Mesodermal cell (in vitro differentiated cells): ENCODE results near the gene TGFBR3L.
"Not testable (repeated sequence)": the region's sequence is repeated elsewhere in the genome, so short reads cannot be mapped to it uniquely, and the experiment has no call there.

Source experiments
- H3K27ac ChIP-seq: 2 replicates; pipeline ENCODE4 v1.7.0; 2013; ENCODE audit warnings: mild to moderate bottlenecking, low read depth, low read length, moderate library complexity; ENCODE audit not compliant: severe bottlenecking
- H3K36me3 ChIP-seq: 2 replicates; pipeline ENCODE4 v1.7.1; 2013; ENCODE audit warnings: mild to moderate bottlenecking, low read length, moderate library complexity; ENCODE audit not compliant: control insufficient read depth, insufficient read depth
- H3K4me1 ChIP-seq: one replicate; pipeline ENCODE4 v1.7.1; 2013; ENCODE audit warnings: mild to moderate bottlenecking, low read length; ENCODE audit not compliant: insufficient read depth, control insufficient read depth, poor library complexity, severe bottlenecking
- H3K4me3 ChIP-seq: 2 replicates; pipeline ENCODE4 v1.7.0; 2013; ENCODE audit warnings: low read length, control low read depth, mild to moderate bottlenecking; ENCODE audit not compliant: insufficient read depth, poor library complexity, severe bottlenecking; ENCODE audit errors: extremely low read depth
- H3K9me3 ChIP-seq: 2 replicates; pipeline ENCODE4 v1.7.1; 2013; ENCODE audit warnings: mild to moderate bottlenecking, low read length, moderate library complexity; ENCODE audit not compliant: control insufficient read depth
- WGBS, 2 experiments: methylation state at CpG; one replicate each; pipeline ENCODE4 v1.1.5; 2013; ENCODE audit warnings: missing lambda C conversion rate in 2 of 2; ENCODE audit not compliant: insufficient coverage in 2 of 2; 5-methylcytosine and 5-hydroxymethylcytosine counted together

Gene TGFBR3L

GRCh38 chr19:7913652-7914051, 978 bp upstream of the TGFBR3L start:
- WGBS, 2 experiments, result 96 to 97% methylated on average over 4 to 8 of the region's 10 CpGs

GRCh38 chr19:7914099-7914498, 531 bp upstream of the TGFBR3L start:
- peaks cover 8% of the 10 kb centered on the region for H3K4me1 ChIP-seq
- H3K4me3 ChIP-seq, result no peak overlapping the region
- H3K9me3 ChIP-seq, result no peaks in the 10 kb centered on the region
- no peak overlapping the region for H3K27ac ChIP-seq
- H3K36me3 ChIP-seq, result peaks cover 37% of the 10 kb centered on the region
- WGBS, 2 experiments, result 86 to 97% methylated on average over 5 to 7 of the region's 12 CpGs

More at GRCh38 chr19:7913652-7914051, 978 bp upstream of the TGFBR3L start:
- H3K4me3 ChIP-seq, result no peak overlapping the region
- H3K27ac ChIP-seq, result no peak overlapping the region
- no peaks in the 10 kb centered on the region for H3K9me3 ChIP-seq
- H3K36me3 ChIP-seq, result peaks cover 37% of the 10 kb centered on the region
- peaks cover 8% of the 10 kb centered on the region for H3K4me1 ChIP-seq

- Histone ChIP-seq H3K4me1 (peaks cover 8% of the 10 kb centered on the region), H3K27ac (no peak overlapping the region), H3K9me3 (no peaks in the 10 kb centered on the region), H3K36me3 (peaks cover 29% of the 10 kb centered on the region), H3K4me3 (peak overlapping the region; percentile 39)
- 75 to 76% methylated on average over 18 to 19 of the region's 24 CpGs for WGBS, 2 experiments
These were observed 846 bp downstream of the TGFBR3L start for GRCh38 chr19:7915250-7916102.

GRCh38 chr19:7916103-7916954, 1.7 kb downstream of the TGFBR3L start:
- H3K9me3 ChIP-seq, result no peaks in the 10 kb centered on the region
- 1 to 2% methylated on average over 69 to 85 of the region's 104 CpGs for WGBS, 2 experiments
- peaks cover 9% of the 10 kb centered on the region for H3K4me1 ChIP-seq
- H3K27ac ChIP-seq, result no peak overlapping the region
- H3K4me3 ChIP-seq, result peak overlapping the region; percentile 39
- peaks cover 20% of the 10 kb centered on the region for H3K36me3 ChIP-seq

- Histone ChIP-seq H3K36me3 (peaks cover 18% of the 10 kb centered on the region), H3K9me3 (no peaks in the 10 kb centered on the region), H3K4me1 (peaks cover 15% of the 10 kb centered on the region), H3K27ac (no peak overlapping the region), H3K4me3 (peak overlapping the region; percentile 39)
- 6 to 12% methylated on average over 10 to 11 of the region's 12 CpGs for WGBS, 2 experiments
These were observed 2.3 kb downstream of the TGFBR3L start for GRCh38 chr19:7916955-7917266.

GRCh38 chr19:7917267-7918061, 2.8 kb downstream of the TGFBR3L start:
- Histone ChIP-seq H3K36me3 (peaks cover 21% of the 10 kb centered on the region), H3K4me1 (peaks cover 15% of the 10 kb centered on the region), H3K4me3 (peak overlapping the region; percentile 39), H3K9me3 (no peaks in the 10 kb centered on the region), H3K27ac (no peak overlapping the region)
- 3 to 4% methylated on average over 62 to 65 of the region's 71 CpGs for WGBS, 2 experiments

GRCh38 chr19:7918062-7918614, 3.5 kb downstream of the TGFBR3L start:
- Histone ChIP-seq H3K36me3 (peaks cover 21% of the 10 kb centered on the region), H3K4me3 (peak overlapping the region; percentile 39), H3K4me1 (peaks cover 15% of the 10 kb centered on the region)
- not testable (repeated sequence) for H3K27ac ChIP-seq, H3K9me3 ChIP-seq
- 64 to 76% methylated on average over 12 of the region's 29 CpGs for WGBS, 2 experiments

- H3K9me3 ChIP-seq, result no peaks in the 10 kb centered on the region
- H3K27ac ChIP-seq, result no peak overlapping the region
- H3K4me3 ChIP-seq, result no peak overlapping the region
- WGBS, 2 experiments, result 91 to 96% methylated on average over 26 to 33 of the region's 42 CpGs
- H3K4me1 ChIP-seq, result peaks cover 15% of the 10 kb centered on the region
- peaks cover 22% of the 10 kb centered on the region for H3K36me3 ChIP-seq
These were observed 4.2 kb downstream of the TGFBR3L start for GRCh38 chr19:7918615-7919421.

- peak within 1 kb of the TSS; percentile 88 for H3K27ac ChIP-seq
- WGBS, 2 experiments, result 16 to 21% methylated on average over 43 to 58 of the region's 62 CpGs
- no peaks in the 10 kb centered on the region for H3K9me3 ChIP-seq
- peaks cover 28% of the 10 kb centered on the region for H3K36me3 ChIP-seq
- H3K4me1 ChIP-seq, result peaks cover 19% of the 10 kb centered on the region
- H3K4me3 ChIP-seq, result peak within 1 kb of the TSS; percentile 63
These were observed 5.2 kb downstream of the TGFBR3L start, which contains the start of gene SNAPC2 for GRCh38 chr19:7919610-7920518. Gene SNAPC2, plus strand, starts transcription at chr19:7920338. Its CDS starts 29 bp downstream, at chr19:7920367.
